Gastrocnemius medialis (tissue), 4 donors: ENCODE data around the gene TXNDC11.

Source experiments
- CTCF ChIP-seq, 5 experiments: fragments of 450-650 bp in 3 of 5; fragments of 200-600 bp in 2 of 5; sonication (generic) in 2 of 5; IDR thresholded peaks in 4 of 5; conservative IDR thresholded peaks in 1 of 5; 1 replicate in 4 of 5; 2 replicates in 1 of 5; pipeline ENCODE4 v1.5.1; 2016 to 2019; ENCODE audit warnings: antibody characterized with exemption in 5 of 5, mild to moderate bottlenecking in 3 of 5, moderate library complexity in 3 of 5
- POLR2A ChIP-seq, 2 donors: fragments of 450-650 bp; IDR thresholded peaks; one replicate each; pipeline ENCODE4 v1.6.1; 2017; ENCODE audit warnings: antibody characterized with exemption in 2 of 2, mild to moderate bottlenecking in 2 of 2, moderate library complexity in 2 of 2

GRCh38 chr16:11633113-11633512 lies 109.5 kb downstream of the TXNDC11 start:
- TF ChIP-seq POLR2A (IDR thresholded peaks at IDR 0.05): no peak
- TF ChIP-seq CTCF (IDR thresholded peaks at IDR 0.05 in 4 of 5, conservative IDR thresholded peaks at IDR 0.05 in 1 of 5): no peak
